Stimulated activated naive CD8-positive, alpha-beta T cell treated with anti-CD3 and anti-CD28 coated beads, Interleukin-15, amount 100 ng/mL, for 72 hours (primary cell): ENCODE measurements around the gene LGALS4.
"Not testable (repeated sequence)": the region's sequence is repeated elsewhere in the genome, so short reads cannot be mapped to it uniquely, and the experiment has no call there.

Experiments used
- ATAC-seq: fragments of 150-1000 bp; cut with Tn5 transposase; 2 replicates; pipeline ENCODE4 v1.10.0; 2021; ENCODE audit warnings: mild to moderate bottlenecking, moderate library complexity
- DNase-seq, 2 donors: peaks; one replicate each; pipeline ENCODE4 v3.0.0; 2021 to 2022
- H3K27ac Mint-ChIP-seq, 2 donors: one replicate each; pipeline ENCODE4 v1.8.0; 2022; ENCODE audit warnings: mild to moderate bottlenecking in 2 of 2, mixed read lengths in 2 of 2, moderate library complexity in 2 of 2
- H3K27me3 Mint-ChIP-seq: one replicate; pipeline ENCODE4 v1.8.0; 2022; ENCODE audit warnings: mixed read lengths
- H3K4me1 Mint-ChIP-seq: one replicate; pipeline ENCODE4 v1.8.0; 2022; ENCODE audit warnings: mild to moderate bottlenecking, mixed read lengths
- H3K4me3 Mint-ChIP-seq, 2 donors: one replicate each; pipeline ENCODE4 v1.8.0; 2022; ENCODE audit warnings: mild to moderate bottlenecking in 2 of 2, mixed read lengths in 2 of 2, moderate library complexity in 1 of 2
- H3K9me3 Mint-ChIP-seq, 2 donors: one replicate each; pipeline ENCODE4 v1.8.0; 2022; ENCODE audit warnings: mixed read lengths in 2 of 2

Gene LGALS4

DNA sequence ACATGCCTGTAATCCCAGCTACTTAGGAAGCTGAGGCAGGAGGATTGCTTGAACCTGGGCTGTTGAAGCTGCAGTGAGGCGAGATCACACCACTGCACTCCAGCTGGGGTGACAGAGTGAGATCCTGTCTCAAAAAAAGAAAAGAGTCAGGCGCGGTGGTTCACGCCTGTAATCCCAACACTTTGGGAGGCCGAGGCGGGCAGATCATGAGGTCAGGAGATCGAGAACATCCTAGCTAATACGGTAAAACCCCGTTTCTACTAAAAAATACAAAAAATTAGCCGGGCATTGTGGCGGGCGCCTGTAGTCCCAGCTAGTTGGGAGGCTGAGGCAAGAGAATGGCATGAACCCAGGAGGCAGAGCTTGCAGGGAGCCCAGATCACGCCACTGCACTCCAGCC is 30.5 kb downstream of the LGALS4 start:
- not testable (repeated sequence) for DNase-seq, H3K4me3 Mint-ChIP-seq, H3K4me1 Mint-ChIP-seq, H3K9me3 Mint-ChIP-seq, ATAC-seq, H3K27ac Mint-ChIP-seq
- peaks cover 16% of the 10 kb centered on the region for H3K27me3 Mint-ChIP-seq

GRCh38 chr19:38781058-38781457 is 31.7 kb downstream of the LGALS4 start:
- Mint-ChIP-seq H3K9me3 (no peaks in the 10 kb centered on the region), H3K4me1 (no peaks in the 10 kb centered on the region)

DNA sequence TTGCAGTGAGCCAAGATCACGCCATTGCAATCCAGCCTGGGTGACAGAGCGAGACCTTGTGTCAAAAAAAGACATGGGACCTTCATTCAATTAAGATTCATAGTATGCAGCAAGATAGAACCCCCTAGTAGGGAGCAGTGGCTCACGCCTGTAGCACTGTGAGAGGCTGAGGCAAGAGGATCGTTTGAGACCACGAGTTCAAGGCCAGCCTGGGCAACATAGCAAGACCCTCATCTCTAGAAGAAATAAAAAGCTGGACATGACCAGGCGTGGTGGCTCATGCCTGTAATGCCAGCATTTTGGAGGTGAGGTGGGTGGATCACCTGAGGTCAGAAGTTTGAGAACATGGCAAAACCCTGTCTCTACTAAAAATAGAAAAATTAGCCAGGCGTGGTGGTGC is 32.3 kb downstream of the LGALS4 start:
- peak overlapping the region in 1 of 2 donors; percentile 59 for H3K27ac Mint-ChIP-seq
- H3K9me3 Mint-ChIP-seq, result no peaks in the 10 kb centered on the region
- ATAC-seq, result no peak
- H3K4me1 Mint-ChIP-seq, result no peaks in the 10 kb centered on the region
- DNase-seq, result no peak
- H3K27me3 Mint-ChIP-seq, result peaks cover 16% of the 10 kb centered on the region
- no peak overlapping the region for H3K4me3 Mint-ChIP-seq

More at GRCh38 chr19:38781058-38781457, 31.7 kb downstream of the LGALS4 start:
- Mint-ChIP-seq H3K27ac (peak overlapping the region in 1 of 2 donors; percentile 15), H3K27me3 (peaks cover 16% of the 10 kb centered on the region), H3K4me3 (no peak overlapping the region)
- no peak for ATAC-seq
- DNase-seq, result no peak

DNA sequence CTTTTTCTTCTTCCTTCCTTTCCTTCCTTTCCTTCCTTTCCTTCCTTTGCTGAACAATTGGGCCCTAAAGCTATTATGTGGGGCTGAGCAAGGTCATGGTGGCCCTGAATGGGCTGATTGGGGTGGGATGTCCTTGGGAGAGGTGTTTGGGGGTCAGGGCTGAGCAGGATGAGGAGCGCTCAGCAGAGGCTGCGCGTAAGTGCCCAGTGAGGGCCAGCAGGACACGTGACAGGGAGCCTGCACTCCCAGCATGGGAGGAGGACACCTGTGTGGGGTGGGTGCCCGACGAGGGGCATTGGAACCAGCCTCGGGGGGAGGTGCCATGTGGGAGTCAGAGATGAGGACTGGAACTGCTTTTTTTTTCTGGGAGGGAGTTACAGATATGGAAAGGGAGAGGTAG is 34.0 kb downstream of the LGALS4 start:
- Mint-ChIP-seq H3K27me3 (peaks cover 16% of the 10 kb centered on the region), H3K4me3 (no peak overlapping the region), H3K9me3 (no peaks in the 10 kb centered on the region), H3K4me1 (peaks cover 5% of the 10 kb centered on the region), H3K27ac (no peak overlapping the region)
- ATAC-seq, result no peak
- no peak for DNase-seq

DNA sequence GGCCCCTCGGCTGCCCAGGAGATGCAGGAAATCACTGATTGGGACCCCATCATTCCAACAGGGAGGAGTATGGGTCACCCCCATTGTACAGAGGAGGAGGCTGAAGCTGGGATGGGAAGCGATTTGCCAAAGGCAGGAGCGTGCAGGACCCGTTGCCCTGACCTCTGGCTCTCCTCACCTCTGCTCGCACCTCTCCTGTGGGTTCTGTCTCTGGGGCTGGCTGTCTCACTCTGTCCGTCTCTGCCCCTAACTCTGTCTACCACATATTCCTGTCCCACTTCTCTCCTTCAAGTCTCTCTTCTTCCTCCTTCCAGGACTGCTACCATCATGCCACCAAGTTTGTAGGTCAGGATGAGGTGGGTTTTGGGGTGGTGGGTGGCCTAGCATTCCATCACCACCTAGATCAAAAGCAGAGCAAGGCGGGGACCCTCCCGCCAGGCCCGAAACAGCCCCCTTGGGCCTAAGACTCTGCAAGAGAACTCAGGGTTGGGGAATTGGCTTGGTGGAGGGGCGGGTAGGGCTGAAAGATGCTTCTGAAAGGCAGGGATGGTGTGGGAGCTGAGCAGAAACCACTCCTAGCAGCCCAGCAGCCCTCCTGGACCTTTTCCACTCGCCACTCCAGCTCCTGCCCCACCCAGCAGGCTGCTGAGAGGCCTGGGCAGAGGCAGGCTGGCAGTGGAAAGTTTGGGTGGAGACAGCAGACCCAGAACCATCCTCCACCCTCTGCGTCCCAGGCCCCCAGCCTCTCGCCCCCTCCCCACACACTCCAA is 38.4 kb downstream of the LGALS4 start:
- ATAC-seq (no peak), DNase-seq (no peak)
- H3K4me3 Mint-ChIP-seq, result no peak overlapping the region
- H3K9me3 Mint-ChIP-seq, result no peaks in the 10 kb centered on the region
- peaks cover 10% of the 10 kb centered on the region for H3K4me1 Mint-ChIP-seq
- H3K27me3 Mint-ChIP-seq, result peaks cover 8% of the 10 kb centered on the region
- no peak overlapping the region for H3K27ac Mint-ChIP-seq

DNA sequence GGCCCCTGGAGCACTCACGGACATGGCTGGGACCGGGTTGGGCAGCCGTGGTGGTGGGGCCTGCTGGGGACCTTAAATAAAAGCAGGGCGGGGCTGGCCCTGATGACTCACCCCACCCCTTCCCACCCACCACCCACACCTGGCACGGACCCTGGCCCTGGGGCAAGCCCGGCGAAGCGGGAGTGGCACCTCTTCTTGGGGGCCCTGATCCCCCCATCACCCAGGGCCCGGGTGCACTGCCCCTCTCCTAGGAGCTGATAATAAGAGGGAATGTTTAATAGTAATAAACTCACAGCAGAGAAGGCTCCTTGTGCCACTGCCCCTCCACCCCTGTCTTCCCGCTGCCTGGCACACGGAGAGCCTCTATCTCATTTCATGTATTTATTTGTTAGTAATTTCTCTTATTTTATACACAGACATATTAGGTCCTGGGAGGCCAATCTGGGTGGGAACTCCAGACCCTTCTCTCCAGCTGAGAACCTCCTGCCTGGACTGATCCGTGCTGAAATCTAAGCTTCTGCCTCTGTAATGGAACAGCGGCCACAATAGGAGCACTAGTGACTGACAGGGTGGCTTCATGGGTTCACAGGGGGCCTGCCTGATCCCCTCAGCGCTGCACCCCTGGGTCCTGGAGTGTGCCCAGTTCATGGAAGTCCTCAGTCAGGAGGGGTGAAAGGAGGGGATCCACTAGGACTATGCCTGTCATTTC is 39.1 kb downstream of the LGALS4 start, which contains the start of gene LGALS7:
LGALS7 (minus strand) TSS at position 49 of the 709 bp plus-strand sequence; CDS start at position 24, 25 bp downstream.
- Mint-ChIP-seq H3K4me1 (peaks cover 14% of the 10 kb centered on the region), H3K27me3 (peaks cover 2% of the 10 kb centered on the region), H3K27ac (no peak within 1 kb of the TSS), H3K9me3 (no peaks in the 10 kb centered on the region), H3K4me3 (no peak within 1 kb of the TSS)
- no peak for ATAC-seq
- no peak for DNase-seq

- peaks cover 14% of the 10 kb centered on the region for H3K4me1 Mint-ChIP-seq
- H3K9me3 Mint-ChIP-seq, H3K27ac Mint-ChIP-seq, DNase-seq, H3K27me3 Mint-ChIP-seq, ATAC-seq, H3K4me3 Mint-ChIP-seq: not testable (repeated sequence)
Measured at GRCh38 chr19:38771569-38771968, 41.2 kb downstream of the LGALS4 start.

DNA sequence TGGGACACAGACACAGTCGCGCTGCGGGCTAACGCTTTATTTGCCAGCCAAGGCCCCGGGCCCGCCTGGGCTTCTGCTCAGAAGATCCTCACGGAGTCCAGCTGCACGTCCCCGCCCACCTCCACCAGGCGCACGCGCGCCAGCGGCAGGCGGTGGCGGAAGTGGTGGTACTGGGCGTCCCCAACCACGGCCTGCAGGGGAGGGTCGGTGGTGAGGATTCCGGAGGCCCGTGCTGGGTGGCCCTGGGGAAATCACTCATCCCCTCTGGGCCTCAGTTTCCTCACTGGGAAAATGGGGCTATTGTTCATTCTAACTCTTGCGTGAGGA is 41.8 kb downstream of the LGALS4 start:
- not testable (repeated sequence) for H3K4me3 Mint-ChIP-seq, H3K27ac Mint-ChIP-seq, DNase-seq, H3K27me3 Mint-ChIP-seq, H3K9me3 Mint-ChIP-seq
- peak; percentile 88 for ATAC-seq
- peaks cover 14% of the 10 kb centered on the region for H3K4me1 Mint-ChIP-seq

DNA sequence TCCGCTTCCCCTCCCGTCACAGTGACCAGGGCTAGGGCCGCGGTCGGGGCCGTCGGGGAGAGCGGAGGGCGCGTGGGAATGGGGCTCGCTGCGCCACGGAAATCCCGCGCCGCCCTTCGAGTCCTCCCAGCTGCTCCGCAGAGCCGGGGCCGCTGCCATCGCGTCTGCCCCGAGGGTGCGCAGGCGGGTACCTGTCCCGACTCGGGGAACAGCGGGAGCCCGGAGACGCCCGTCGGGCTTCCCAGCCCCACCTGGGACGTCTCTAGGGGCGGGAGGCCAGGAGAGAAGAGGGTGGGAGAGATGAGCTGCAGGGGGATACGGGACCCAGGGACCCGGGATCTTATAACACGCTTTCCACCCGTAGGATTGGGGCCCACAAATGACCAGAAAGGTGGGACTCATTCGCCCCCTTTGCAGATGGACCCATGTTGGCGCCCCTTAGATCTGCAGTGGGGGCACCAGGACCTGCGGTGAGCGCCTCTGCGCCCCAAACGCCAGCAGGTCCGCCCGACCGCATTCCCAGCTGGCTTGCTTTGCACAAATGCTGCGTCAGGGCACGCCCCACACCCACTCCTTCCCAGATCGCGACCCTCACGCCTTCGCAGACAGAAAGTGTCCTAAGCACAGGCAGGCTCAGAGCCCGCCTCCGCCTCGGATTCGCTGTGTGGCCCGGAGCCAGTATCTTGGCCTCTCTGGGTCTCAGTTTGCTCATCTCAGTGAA is 42.4 kb downstream of the LGALS4 start:
- not testable (repeated sequence) for H3K27me3 Mint-ChIP-seq, DNase-seq, H3K9me3 Mint-ChIP-seq, H3K27ac Mint-ChIP-seq
- Mint-ChIP-seq H3K4me3 (peak overlapping the region; percentile 80 to 83), H3K4me1 (peaks cover 14% of the 10 kb centered on the region)
- ATAC-seq, result peak; percentile 26

DNA sequence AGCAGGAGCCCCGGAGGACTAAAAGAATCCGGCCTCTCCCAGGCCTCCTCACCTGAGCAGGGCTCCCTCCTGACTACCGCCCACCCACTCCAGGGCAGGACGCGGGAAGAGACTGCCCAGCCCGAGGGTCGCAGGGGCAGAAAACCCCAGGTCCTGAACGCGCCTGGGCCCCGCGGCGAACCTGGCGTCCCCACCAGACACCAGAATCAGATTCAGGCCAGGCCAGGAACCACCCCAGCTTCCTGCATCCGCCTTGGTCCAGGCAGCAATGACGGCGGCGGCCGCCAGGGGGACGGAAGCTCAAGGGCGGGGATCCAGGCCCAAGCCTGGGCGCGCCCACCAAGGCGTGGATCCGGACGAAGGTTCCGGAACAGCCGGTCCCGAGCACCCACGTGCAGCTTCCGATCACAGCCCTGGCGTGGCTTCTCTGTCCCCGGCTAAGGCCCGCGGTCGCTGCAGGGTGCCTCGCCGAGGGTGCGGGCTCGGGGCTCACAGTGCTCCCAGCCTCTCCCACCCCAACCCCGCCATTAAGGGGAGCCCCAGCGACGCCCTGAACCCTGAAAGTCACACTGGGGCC is 43.0 kb downstream of the LGALS4 start:
- no peaks in the 10 kb centered on the region for H3K27me3 Mint-ChIP-seq
- DNase-seq, result peak; percentile 92 to 95
- peak; percentile 89 for ATAC-seq
- peak overlapping the region; percentile 87 to 88 for H3K27ac Mint-ChIP-seq
- H3K9me3 Mint-ChIP-seq, result no peaks in the 10 kb centered on the region
- peaks cover 14% of the 10 kb centered on the region for H3K4me1 Mint-ChIP-seq
- peak overlapping the region; percentile 80 to 83 for H3K4me3 Mint-ChIP-seq

GRCh38 chr19:38766276-38767047 is 46.3 kb downstream of the LGALS4 start:
- Mint-ChIP-seq H3K27ac (no peak overlapping the region), H3K9me3 (no peaks in the 10 kb centered on the region), H3K4me3 (no peak overlapping the region), H3K27me3 (no peaks in the 10 kb centered on the region), H3K4me1 (peaks cover 9% of the 10 kb centered on the region)
- DNase-seq (no peak), ATAC-seq (no peak)

GRCh38 chr19:38765214-38765613 is 47.5 kb downstream of the LGALS4 start:
- no peak for ATAC-seq
- no peak overlapping the region for H3K4me3 Mint-ChIP-seq
- H3K4me1 Mint-ChIP-seq, result peaks cover 9% of the 10 kb centered on the region
- no peak for DNase-seq
- H3K27me3 Mint-ChIP-seq, result no peaks in the 10 kb centered on the region
- H3K9me3 Mint-ChIP-seq, result no peaks in the 10 kb centered on the region
- H3K27ac Mint-ChIP-seq, result no peak overlapping the region

DNA sequence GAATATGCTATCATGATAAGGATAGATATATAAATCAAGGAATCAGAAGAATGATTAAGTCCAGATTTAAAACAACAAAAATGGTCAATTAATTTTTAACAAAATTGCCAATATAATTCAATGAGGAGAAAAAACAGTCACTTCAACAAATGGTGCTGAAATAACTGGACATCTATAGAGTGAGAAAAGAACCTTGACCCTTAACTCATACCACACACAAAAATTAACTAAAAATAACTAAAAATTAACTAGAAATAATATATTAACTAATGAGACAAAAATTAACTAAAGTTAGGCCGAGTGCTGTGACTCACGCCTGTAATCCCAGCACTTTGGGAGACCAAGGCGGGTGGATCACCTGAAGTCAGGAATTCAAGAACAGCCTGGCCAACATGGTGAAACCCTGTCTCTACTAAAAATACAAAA is 48.9 kb downstream of the LGALS4 start:
- DNase-seq, result no peak
- H3K9me3 Mint-ChIP-seq, result no peaks in the 10 kb centered on the region
- no peaks in the 10 kb centered on the region for H3K27me3 Mint-ChIP-seq
- no peak for ATAC-seq
- H3K4me1 Mint-ChIP-seq, result no peaks in the 10 kb centered on the region
- no peak overlapping the region for H3K4me3 Mint-ChIP-seq
- H3K27ac Mint-ChIP-seq, result no peak overlapping the region

GRCh38 chr19:38761884-38762389 is 50.8 kb downstream of the LGALS4 start:
- ATAC-seq, H3K27ac Mint-ChIP-seq, H3K4me3 Mint-ChIP-seq, DNase-seq, H3K9me3 Mint-ChIP-seq, H3K27me3 Mint-ChIP-seq, H3K4me1 Mint-ChIP-seq: not testable (repeated sequence)
